Keratinocyte (primary cell): ENCODE measurements around the gene TBPL2. TPM values are rescaled to one million over a fixed set of nuclear protein-coding genes. Genes with fewer than 3 reads are reported as not detected.

Source experiments
- DNase-seq: peaks from one replicate; pipeline ENCODE4 v3.0.0-alpha.2; 2011; ENCODE audit warnings: low read depth, missing footprints, low spot score
- FAIRE-seq: peaks from 2 replicates; lab custom pipeline; 2011; peaks lifted over from hg19 to GRCh38; lab: Jason Lieb, UNC
- H2AFZ ChIP-seq: 2 replicates; pipeline ENCODE4 v1.6.0; 2012; ENCODE audit warnings: low read length, control low read depth, inconsistent platforms; ENCODE audit not compliant: control insufficient read depth
- H3K27ac ChIP-seq: 2 replicates; pipeline ENCODE4 v1.5.1; 2011; ENCODE audit warnings: low read length; ENCODE audit not compliant: control insufficient read depth, insufficient read depth
- H3K27me3 ChIP-seq: 3 replicates; pipeline ENCODE4 v1.6.0; 2011; ENCODE audit warnings: low read length; ENCODE audit not compliant: control insufficient read depth, insufficient read depth; ENCODE audit errors: extremely low read depth
- H3K36me3 ChIP-seq, 2 experiments: 2 replicates in 1 of 2; 3 replicates in 1 of 2; pipeline ENCODE4 v1.5.1; 2011; ENCODE audit warnings: low read length in 2 of 2, mild to moderate bottlenecking in 1 of 2; ENCODE audit not compliant: control insufficient read depth in 2 of 2, insufficient read depth in 2 of 2; ENCODE audit errors: extremely low read depth in 1 of 2
- H3K4me1 ChIP-seq: 3 replicates; pipeline ENCODE4 v1.5.1; 2011; ENCODE audit warnings: low read length; ENCODE audit not compliant: control insufficient read depth, insufficient read depth; ENCODE audit errors: extremely low read depth
- H3K4me2 ChIP-seq: 3 replicates; pipeline ENCODE4 v1.6.0; 2011; ENCODE audit warnings: low read depth, low read length; ENCODE audit not compliant: control insufficient read depth, insufficient read depth; ENCODE audit errors: extremely low read depth
- H3K4me3 ChIP-seq, 3 experiments: fragments of 200-600 bp in 1 of 3; sonication (generic) in 1 of 3; 2 replicates in 2 of 3; 3 replicates in 1 of 3; pipeline ENCODE4 v1.5.1; 2011 to 2016; ENCODE audit warnings: low read length in 3 of 3, mild to moderate bottlenecking in 3 of 3, control low read depth in 2 of 3, inconsistent platforms in 1 of 3, low read depth in 1 of 3, mixed read lengths in 1 of 3, mixed run types in 1 of 3, moderate library complexity in 1 of 3; ENCODE audit not compliant: control insufficient read depth in 2 of 3, insufficient read depth in 2 of 3; ENCODE audit errors: extremely low read depth in 1 of 3
- H3K79me2 ChIP-seq: 2 replicates; pipeline ENCODE4 v1.6.0; 2012; ENCODE audit warnings: low read length; ENCODE audit not compliant: control insufficient read depth, insufficient read depth
- H3K9ac ChIP-seq: 3 replicates; pipeline ENCODE4 v1.6.0; 2011; ENCODE audit warnings: low read length; ENCODE audit not compliant: control insufficient read depth, insufficient read depth; ENCODE audit errors: extremely low read depth
- H3K9me1 ChIP-seq: 3 replicates; pipeline ENCODE4 v1.6.0; 2011; ENCODE audit warnings: low read length; ENCODE audit not compliant: control insufficient read depth, insufficient read depth; ENCODE audit errors: extremely low read depth
- H3K9me3 ChIP-seq: 2 replicates; pipeline ENCODE4 v1.5.1; 2012; ENCODE audit warnings: low read depth, low read length; ENCODE audit not compliant: control insufficient read depth
- H4K20me1 ChIP-seq: 3 replicates; pipeline ENCODE4 v1.6.0; 2011; ENCODE audit warnings: low read length; ENCODE audit not compliant: control insufficient read depth, insufficient read depth; ENCODE audit errors: extremely low read depth
- CTCF ChIP-seq, 3 experiments: IDR thresholded peaks in 1 of 3; conservative IDR thresholded peaks in 1 of 3; optimal IDR thresholded peaks in 1 of 3; 2 replicates in 2 of 3; 3 replicates in 1 of 3; pipeline versions ENCODE3 to v1.5.1; 2011; ENCODE audit warnings: low read length in 3 of 3, mild to moderate bottlenecking in 3 of 3, moderate library complexity in 2 of 3, control low read depth in 1 of 3, inconsistent platforms in 1 of 3; ENCODE audit not compliant: insufficient read depth in 2 of 3; ENCODE audit errors: extremely low read depth in 1 of 3
- EZH2 ChIP-seq: IDR thresholded peaks from one replicate; pipeline ENCODE4 v1.6.1; 2012; ENCODE audit warnings: inconsistent platforms, mild to moderate bottlenecking, low read length, moderate library complexity
- dilution Hi-C: fragments of 300-500 bp; cut with MboI; formaldehyde crosslinking; loops from one replicate; pipeline ENCODE4 v1.7.0; 2020; ENCODE audit warnings: low sequenced_read_pairs; ENCODE audit not compliant: extremely low pct_ligation_motif_present
- polyA plus RNA-seq, 5 experiments: library from polyadenylated mRNA; depleted of rRNA in 3 of 5; stranded (reverse) in 3 of 5; stranded (forward) in 1 of 5; unstranded in 1 of 5; fragments of >200 nt; gene quantifications; 1 replicate in 1 of 5; 2 replicates in 3 of 5; 3 replicates in 1 of 5; pipeline versions ENCODE4 v1.2.1 to v1.2.3, GENCODE V29; 2011 to 2012; ENCODE audit warnings: missing spikeins in 2 of 5, low read depth in 1 of 5, low replicate concordance in 1 of 5

Gene TBPL2
- polyA plus RNA-seq, 1 donor (not counting 4 experiments of a cell fraction or from before 2014, with no cell fraction given): not detected

- H2AFZ ChIP-seq: no peak overlapping the region
- no peaks in the 10 kb centered on the region for H3K36me3 ChIP-seq
- TF ChIP-seq CTCF (optimal IDR thresholded peaks at IDR 0.05 in 1 of 3, IDR thresholded peaks at IDR 0.05 in 1 of 3, conservative IDR thresholded peaks at IDR 0.05 in 1 of 3; ENCODE audit: extremely low read depth in 1 of 3, insufficient read depth in 2 of 3, low read length in 3 of 3) (no peak), EZH2 (no peak)
- H3K4me1 ChIP-seq: no peaks in the 10 kb centered on the region
- FAIRE-seq (no peak), DNase-seq (no peak)
- H3K4me3 ChIP-seq: no peak overlapping the region
- peaks cover 26% of the 10 kb centered on the region for H3K79me2 ChIP-seq
- no peaks in the 10 kb centered on the region for H3K9me1 ChIP-seq
- H3K4me2 ChIP-seq: no peak overlapping the region
- H3K9ac ChIP-seq: no peak overlapping the region
- no peak overlapping the region for H3K27ac ChIP-seq
- no peaks in the 10 kb centered on the region for H3K27me3 ChIP-seq
- no peaks in the 10 kb centered on the region for H4K20me1 ChIP-seq
- dilution Hi-C loops: no loop called here
- H3K9me3 ChIP-seq: no peaks in the 10 kb centered on the region
These were observed 36.1 kb downstream of the TBPL2 start for GRCh38 chr14:55404173-55404854.

- no peak overlapping the region for H3K4me2 ChIP-seq
- H2AFZ ChIP-seq: no peak overlapping the region
- no peaks in the 10 kb centered on the region for H3K27me3 ChIP-seq
- H3K9me3 ChIP-seq: no peaks in the 10 kb centered on the region
- dilution Hi-C loops: no loop called here
- peaks cover 6% of the 10 kb centered on the region for H3K4me1 ChIP-seq
- H3K27ac ChIP-seq: no peak overlapping the region
- peaks cover 19% of the 10 kb centered on the region for H3K79me2 ChIP-seq
- no peak overlapping the region for H3K4me3 ChIP-seq
- FAIRE-seq: no peak
- no peaks in the 10 kb centered on the region for H4K20me1 ChIP-seq
- H3K9me1 ChIP-seq: no peaks in the 10 kb centered on the region
- H3K9ac ChIP-seq: no peak overlapping the region
- no peaks in the 10 kb centered on the region for H3K36me3 ChIP-seq
- DNase-seq: no peak
- TF ChIP-seq CTCF (optimal IDR thresholded peaks at IDR 0.05 in 1 of 3, IDR thresholded peaks at IDR 0.05 in 1 of 3, conservative IDR thresholded peaks at IDR 0.05 in 1 of 3; ENCODE audit: extremely low read depth in 1 of 3, insufficient read depth in 2 of 3, low read length in 3 of 3) (no peak), EZH2 (no peak)
These were observed 38.7 kb downstream of the TBPL2 start for GRCh38 chr14:55401751-55402150.
